Effector memory CD4-positive, alpha-beta T cell (primary cell): Measurements from ENCODE around the gene ZBTB20.

Source experiments
- DNase-seq, 3 donors: peaks; one replicate each; pipeline ENCODE4 v3.0.0-alpha.2; 2020
- H3K27ac ChIP-seq: 2 replicates; pipeline ENCODE4 v1.7.0; 2013; ENCODE audit warnings: mild to moderate bottlenecking, low read length, moderate library complexity; ENCODE audit not compliant: insufficient read depth, poor library complexity, severe bottlenecking
- H3K27me3 ChIP-seq: replicated peaks from 2 replicates; pipeline ENCODE4 v1.7.0; 2013; ENCODE audit warnings: mild to moderate bottlenecking, low read length; ENCODE audit not compliant: insufficient read depth, control insufficient read depth, poor library complexity, severe bottlenecking
- H3K36me3 ChIP-seq: 2 replicates; pipeline ENCODE4 v1.7.0; 2013; ENCODE audit warnings: mild to moderate bottlenecking, low read length, moderate library complexity; ENCODE audit not compliant: control insufficient read depth, insufficient read depth
- H3K4me1 ChIP-seq: 2 replicates; pipeline ENCODE4 v1.7.0; 2013; ENCODE audit warnings: low read length, mild to moderate bottlenecking; ENCODE audit not compliant: control insufficient read depth, insufficient read depth, poor library complexity, severe bottlenecking
- H3K4me3 ChIP-seq: 2 replicates; pipeline ENCODE4 v1.7.0; 2013; ENCODE audit warnings: low read length, low read depth, mild to moderate bottlenecking; ENCODE audit not compliant: insufficient read depth, poor library complexity, severe bottlenecking
- H3K9me3 ChIP-seq: 2 replicates; pipeline ENCODE4 v1.7.0; 2013; ENCODE audit warnings: mild to moderate bottlenecking, low read length, moderate library complexity; ENCODE audit not compliant: control insufficient read depth

The ZBTB20 gene

DNA sequence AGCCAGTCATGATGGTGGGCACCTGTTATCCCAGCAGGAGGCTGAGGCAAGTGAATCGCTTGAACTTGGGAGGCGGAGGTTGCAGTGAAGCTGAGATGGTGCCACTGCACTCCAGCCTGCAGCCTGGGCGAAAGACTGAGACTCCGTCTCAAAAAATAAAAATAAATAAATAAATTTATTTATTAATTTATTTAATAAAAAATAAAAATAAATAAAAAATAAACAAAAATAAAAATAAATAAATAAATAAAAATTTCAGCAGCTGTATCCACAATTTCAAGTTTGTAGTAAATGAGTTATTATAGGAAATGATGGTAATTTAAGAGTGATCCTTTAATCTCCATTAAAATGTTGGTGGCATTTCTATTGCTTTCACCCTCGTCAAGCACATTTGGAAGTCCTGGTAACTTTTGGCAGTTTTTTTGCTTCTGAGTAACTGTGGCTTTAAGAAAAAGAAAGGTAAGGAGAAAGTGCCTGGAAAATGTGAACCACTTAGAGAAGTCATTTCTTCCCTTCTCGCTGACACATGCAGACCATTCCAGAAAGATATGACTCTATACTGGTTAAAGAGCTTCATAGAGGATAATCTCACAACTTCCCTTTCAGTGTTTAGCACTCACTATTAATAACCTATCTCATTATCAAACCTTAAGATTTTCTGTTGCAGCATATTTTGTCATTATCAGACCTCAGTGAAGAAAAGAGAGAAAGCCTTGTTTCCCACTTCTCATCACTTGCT lies 556.6 kb downstream of the ZBTB20 start:
- Histone ChIP-seq H3K4me3 (no peak overlapping the region), H3K36me3 (no peaks in the 10 kb centered on the region), H3K27me3 (no peaks in the 10 kb centered on the region), H3K9me3 (no peaks in the 10 kb centered on the region), H3K27ac (no peak overlapping the region), H3K4me1 (no peaks in the 10 kb centered on the region)
- no peak for DNase-seq

DNA sequence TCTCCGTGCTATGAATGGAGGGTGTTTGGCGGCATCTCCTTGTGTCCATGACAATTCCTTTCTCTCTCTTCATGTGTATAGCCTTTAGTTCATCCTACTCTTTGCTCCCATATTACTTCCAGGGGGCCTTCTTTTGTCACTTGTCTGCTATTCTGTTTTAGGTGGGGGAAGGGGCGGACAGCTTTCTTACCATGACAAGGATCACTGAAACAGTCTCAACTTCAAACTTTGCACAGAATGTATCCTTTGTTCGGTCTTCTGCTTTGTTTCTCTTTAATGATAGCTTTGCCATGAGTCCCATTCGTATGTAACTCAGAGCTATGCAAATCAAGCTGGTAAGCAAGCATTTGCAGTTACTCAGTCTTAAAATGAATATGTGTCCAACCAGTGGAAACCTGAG lies 559.1 kb downstream of the ZBTB20 start:
- no peaks in the 10 kb centered on the region for H3K27me3 ChIP-seq
- H3K9me3 ChIP-seq = no peaks in the 10 kb centered on the region
- DNase-seq = no peak
- no peak overlapping the region for H3K27ac ChIP-seq
- H3K36me3 ChIP-seq = no peaks in the 10 kb centered on the region
- H3K4me1 ChIP-seq = no peaks in the 10 kb centered on the region
- no peak overlapping the region for H3K4me3 ChIP-seq

- no peaks in the 10 kb centered on the region for H3K27me3 ChIP-seq
- no peaks in the 10 kb centered on the region for H3K9me3 ChIP-seq
- no peaks in the 10 kb centered on the region for H3K36me3 ChIP-seq
- H3K4me3 ChIP-seq = no peak overlapping the region
- DNase-seq = no peak
- H3K27ac ChIP-seq = no peak overlapping the region
- H3K4me1 ChIP-seq = no peaks in the 10 kb centered on the region
Measured at GRCh38 chr3:114586119-114586518, 561.0 kb downstream of the ZBTB20 start.

GRCh38 chr3:114585687-114586086 lies 561.4 kb downstream of the ZBTB20 start:
- H3K27ac ChIP-seq = no peak overlapping the region
- H3K27me3 ChIP-seq = no peaks in the 10 kb centered on the region
- DNase-seq = no peak

DNA sequence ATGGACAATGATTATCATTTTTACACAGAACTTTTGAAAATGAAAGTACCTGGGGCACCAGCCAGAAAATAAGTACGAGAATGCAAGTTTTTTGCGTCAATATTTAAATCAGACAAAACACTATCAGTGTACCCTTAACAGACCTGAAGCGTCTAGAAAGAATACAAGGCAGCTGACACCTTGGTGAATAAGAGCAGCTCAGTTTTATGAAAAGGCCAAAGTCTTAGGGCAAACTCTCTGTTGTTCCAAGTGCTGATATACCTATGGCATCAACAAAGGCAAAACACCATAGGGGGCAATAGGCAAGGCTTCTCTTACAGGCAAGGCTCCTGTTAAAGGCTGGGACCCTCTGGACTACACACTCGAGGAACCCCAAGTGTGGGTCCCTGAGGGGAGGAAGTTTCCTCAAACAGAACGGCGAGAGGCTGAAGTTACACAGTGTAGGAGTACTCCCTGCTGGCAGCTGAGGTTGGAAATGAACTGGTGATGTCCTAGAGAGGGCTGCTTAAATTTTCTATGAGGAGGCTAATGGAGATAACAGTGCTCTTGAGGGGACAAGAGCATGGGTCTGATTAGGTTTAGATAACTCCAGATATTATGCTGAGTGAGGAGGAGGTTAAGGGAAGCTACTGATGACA lies 562.2 kb downstream of the ZBTB20 start:
- no peaks in the 10 kb centered on the region for H3K27me3 ChIP-seq
- H3K4me3 ChIP-seq = no peak overlapping the region
- DNase-seq = no peak
- H3K4me1 ChIP-seq = no peaks in the 10 kb centered on the region
- H3K9me3 ChIP-seq = no peaks in the 10 kb centered on the region
- H3K27ac ChIP-seq = no peak overlapping the region
- no peaks in the 10 kb centered on the region for H3K36me3 ChIP-seq

More at GRCh38 chr3:114585687-114586086, 561.4 kb downstream of the ZBTB20 start:
- Histone ChIP-seq H3K4me3 (no peak overlapping the region), H3K9me3 (no peaks in the 10 kb centered on the region), H3K36me3 (no peaks in the 10 kb centered on the region), H3K4me1 (no peaks in the 10 kb centered on the region)

DNA sequence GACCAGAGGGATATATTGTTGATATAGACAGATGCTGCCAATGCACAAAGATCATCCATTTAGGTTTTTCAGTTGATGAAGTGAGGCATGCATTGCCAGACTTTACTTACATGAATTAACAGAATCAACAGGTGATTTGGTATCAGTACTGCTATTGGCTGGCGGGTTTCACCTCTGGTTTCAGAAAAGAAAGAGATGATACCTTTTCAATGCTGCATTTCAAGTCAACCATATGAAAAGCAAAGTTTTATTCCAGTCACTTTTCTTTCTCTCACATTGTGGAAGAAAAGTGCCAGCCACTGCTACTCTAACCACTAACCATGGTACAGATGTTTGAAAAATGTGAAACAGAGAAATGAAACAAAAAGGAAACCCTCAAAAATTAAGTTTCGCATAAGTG lies 564.2 kb downstream of the ZBTB20 start:
- no peaks in the 10 kb centered on the region for H3K9me3 ChIP-seq
- no peak for DNase-seq
- no peak overlapping the region for H3K27ac ChIP-seq
- H3K4me3 ChIP-seq = no peak overlapping the region
- H3K4me1 ChIP-seq = no peaks in the 10 kb centered on the region
- no peaks in the 10 kb centered on the region for H3K36me3 ChIP-seq
- no peaks in the 10 kb centered on the region for H3K27me3 ChIP-seq

- no peaks in the 10 kb centered on the region for H3K27me3 ChIP-seq
- DNase-seq = no peak
- H3K4me1 ChIP-seq = no peaks in the 10 kb centered on the region
- H3K36me3 ChIP-seq = no peaks in the 10 kb centered on the region
- H3K4me3 ChIP-seq = no peak overlapping the region
- no peaks in the 10 kb centered on the region for H3K9me3 ChIP-seq
- H3K27ac ChIP-seq = no peak overlapping the region
Measured at GRCh38 chr3:114572364-114573062, 574.6 kb downstream of the ZBTB20 start.

GRCh38 chr3:114571363-114571762 lies 575.7 kb downstream of the ZBTB20 start:
- Histone ChIP-seq H3K4me3 (no peak overlapping the region), H3K9me3 (no peaks in the 10 kb centered on the region), H3K36me3 (no peaks in the 10 kb centered on the region), H3K4me1 (no peaks in the 10 kb centered on the region), H3K27ac (no peak overlapping the region), H3K27me3 (no peaks in the 10 kb centered on the region)
- no peak for DNase-seq

- no peak overlapping the region for H3K27ac ChIP-seq
- no peak overlapping the region for H3K4me3 ChIP-seq
- H3K9me3 ChIP-seq = no peaks in the 10 kb centered on the region
- no peaks in the 10 kb centered on the region for H3K36me3 ChIP-seq
- H3K27me3 ChIP-seq = no peaks in the 10 kb centered on the region
- no peaks in the 10 kb centered on the region for H3K4me1 ChIP-seq
- no peak for DNase-seq
Measured at GRCh38 chr3:114569186-114569585, 577.9 kb downstream of the ZBTB20 start.

GRCh38 chr3:114567771-114568170 lies 579.3 kb downstream of the ZBTB20 start:
- no peaks in the 10 kb centered on the region for H3K4me1 ChIP-seq
- no peak overlapping the region for H3K4me3 ChIP-seq
- H3K27me3 ChIP-seq = no peaks in the 10 kb centered on the region
- no peaks in the 10 kb centered on the region for H3K36me3 ChIP-seq
- no peak for DNase-seq
- H3K27ac ChIP-seq = no peak overlapping the region
- no peaks in the 10 kb centered on the region for H3K9me3 ChIP-seq
